ENCODE measurements around the gene PDIK1L. TPM values are rescaled to one million over a fixed set of nuclear protein-coding genes. Genes with fewer than 3 reads are reported as not detected.

The PDIK1L gene
- total and polyA plus RNA-seq, 2 donors (not counting 1 experiment from before 2014, with no cell fraction given), result 1.3 to 17.3 TPM

- DNase-seq, result no peak
- Mint-ChIP-seq H3K4me3 (no peak overlapping the region), H3K4me1 (no peaks in the 10 kb centered on the region), H3K9me3 (ENCODE audit: insufficient read depth) (no peaks in the 10 kb centered on the region), H3K27me3 (peaks cover 29% of the 10 kb centered on the region), H3K27ac (no peak overlapping the region)
- CTCF ChIA-PET, result interaction anchor here (1.4 kb wide), 1 partner anchor 18 kb away, joined by 4 read pairs; no protein-coding TSS in a partner anchor
- intact Hi-C loops (cut with micrococcal nuclease), result no loop called here
- WGBS (ENCODE audit: insufficient coverage), result 78% methylated on average over 2 of the region's 2 CpGs
- Histone ChIP-seq H3K4me1 (ENCODE audit: control insufficient read depth in 2 of 2, insufficient read depth in 2 of 2, low read length in 2 of 2) (no peaks in the 10 kb centered on the region), H3K4me2 (replicated peaks; ENCODE audit: low read depth, low read length, poor library complexity, severe bottlenecking) (no peak overlapping the region), H3K4me3 (ENCODE audit: control extremely low read depth in 1 of 5, extremely low read depth in 1 of 5, insufficient read depth in 1 of 5, low read depth in 2 of 5, low read length in 4 of 5) (no peak overlapping the region), H2AFZ (ENCODE audit: insufficient read depth, low read depth, low read length, poor library complexity, severe bottlenecking) (no peak overlapping the region), H4K20me1 (ENCODE audit: control insufficient read depth, insufficient read depth, low read length, poor library complexity, severe bottlenecking) (no peaks in the 10 kb centered on the region), H3K9ac (ENCODE audit: low read length) (no peak overlapping the region), H3K79me2 (ENCODE audit: control insufficient read depth, insufficient read depth, low read length) (no peaks in the 10 kb centered on the region), H3K27me3 (replicated peaks in 1 of 4; ENCODE audit: control extremely low read depth in 1 of 4, control insufficient read depth in 3 of 4, insufficient read depth in 4 of 4, low read length in 3 of 4) (peaks cover 0 to 17% (median 2%) of the 10 kb centered on the region in 4 experiments), H3K9me3 (ENCODE audit: control extremely low read depth in 1 of 3, control insufficient read depth in 2 of 3, insufficient read depth in 1 of 3, low read length in 2 of 3) (no peaks in the 10 kb centered on the region), H3K36me3 (replicated peaks in 1 of 2; ENCODE audit: control extremely low read depth in 1 of 2, control insufficient read depth in 1 of 2, extremely low read depth in 1 of 2, insufficient read depth in 2 of 2, low read length in 1 of 2) (no peaks in the 10 kb centered on the region), H3K27ac (ENCODE audit: low read length in 2 of 2) (no peak overlapping the region)
- POLR2A ChIA-PET, result no interaction called here
- TF ChIP-seq EZH2 (IDR thresholded peaks at IDR 0.05; ENCODE audit: borderline replicate concordance, insufficient read depth, low read depth, low read length, poor library complexity, severe bottlenecking) (no peak), CTCF (IDR thresholded peaks at IDR 0.05) (no peak)
- ATAC-seq (ENCODE audit: low read depth), result no peak
Measured at GRCh38 chr1:26084091-26084561, 27.5 kb upstream of the PDIK1L start.

- Mint-ChIP-seq H3K4me1 (no peaks in the 10 kb centered on the region), H3K27ac (no peak overlapping the region), H3K27me3 (peaks cover 29% of the 10 kb centered on the region), H3K9me3 (ENCODE audit: insufficient read depth) (no peaks in the 10 kb centered on the region), H3K4me3 (no peak overlapping the region)
- TF ChIP-seq CTCF (IDR thresholded peaks at IDR 0.05) (no peak), EZH2 (IDR thresholded peaks at IDR 0.05; ENCODE audit: borderline replicate concordance, insufficient read depth, low read depth, low read length, poor library complexity, severe bottlenecking) (no peak)
- H2AFZ ChIP-seq (ENCODE audit: insufficient read depth, low read depth, low read length, poor library complexity, severe bottlenecking), result no peak overlapping the region
- no peak for ATAC-seq (ENCODE audit: low read depth)
- no peak overlapping the region for H3K27ac ChIP-seq (ENCODE audit: low read length in 2 of 2)
- H3K9ac ChIP-seq (ENCODE audit: low read length), result no peak overlapping the region
- H3K4me1 ChIP-seq (ENCODE audit: control insufficient read depth in 2 of 2, insufficient read depth in 2 of 2, low read length in 2 of 2), result no peaks in the 10 kb centered on the region
- no peaks in the 10 kb centered on the region for H3K9me3 ChIP-seq (ENCODE audit: control extremely low read depth in 1 of 3, control insufficient read depth in 2 of 3, insufficient read depth in 1 of 3, low read length in 2 of 3)
- POLR2A ChIA-PET, result no interaction called here
- DNase-seq, result no peak
- intact Hi-C loops (cut with micrococcal nuclease), result no loop called here
- no peaks in the 10 kb centered on the region for H3K79me2 ChIP-seq (ENCODE audit: control insufficient read depth, insufficient read depth, low read length)
- H4K20me1 ChIP-seq (ENCODE audit: control insufficient read depth, insufficient read depth, low read length, poor library complexity, severe bottlenecking), result no peaks in the 10 kb centered on the region
- H3K36me3 ChIP-seq (replicated peaks in 1 of 2; ENCODE audit: control extremely low read depth in 1 of 2, control insufficient read depth in 1 of 2, extremely low read depth in 1 of 2, insufficient read depth in 2 of 2, low read length in 1 of 2), result no peaks in the 10 kb centered on the region
- no peak overlapping the region for H3K4me2 ChIP-seq (replicated peaks; ENCODE audit: low read depth, low read length, poor library complexity, severe bottlenecking)
- no peak overlapping the region for H3K4me3 ChIP-seq (ENCODE audit: control extremely low read depth in 1 of 5, extremely low read depth in 1 of 5, insufficient read depth in 1 of 5, low read depth in 2 of 5, low read length in 4 of 5)
- CTCF ChIA-PET, result interaction anchor here (1.4 to 1.5 kb wide), 2 partner anchors 18 to 61 kb away, joined by 4 to 5 read pairs; no protein-coding TSS in a partner anchor
- H3K27me3 ChIP-seq (replicated peaks in 1 of 4; ENCODE audit: control extremely low read depth in 1 of 4, control insufficient read depth in 3 of 4, insufficient read depth in 4 of 4, low read length in 3 of 4), result peaks cover 0 to 18% (median 2%) of the 10 kb centered on the region in 4 experiments
- WGBS (ENCODE audit: insufficient coverage), result 78% methylated on average over 2 of the region's 2 CpGs
Measured at GRCh38 chr1:26084844-26085243, 26.8 kb upstream of the PDIK1L start.

Measured in B cell (primary cell).